IMR-90 (cell line): Measurements from ENCODE around the gene HSD3B1. TPM values are rescaled to one million over a fixed set of nuclear protein-coding genes. Genes with fewer than 3 reads are reported as not detected.

ENCODE experiments used
- ATAC-seq: fragments of 200-7000 bp; cut with Tn5 transposase; 2 replicates; pipeline ENCODE4 v1.9.1; 2020; ENCODE audit warnings: low read depth, mild to moderate bottlenecking, moderate library complexity
- BruUV-seq: library from RNA; stranded (reverse); fragments of 400-500 nt; replicated peaks from 2 replicates; lab custom pipeline; 2021; lab: Mats Ljungman, UMichigan
- CTCF ChIA-PET: fragments of 300-600 bp; formaldehyde crosslinking; extraction: SDS; loops from one replicate; lab custom pipeline; 2021; ENCODE audit warnings: antibody characterized with exemption; lab: Yijun Ruan, JAX
- POLR2A ChIA-PET: fragments of 300-600 bp; sonication (Branson Sonifier 250); formaldehyde crosslinking; loops from one replicate; lab custom pipeline; 2022; ENCODE audit warnings: antibody characterized with exemption; ENCODE audit not compliant: unreplicated experiment; lab: Charles Lee
- DNase-seq: peaks from one replicate; pipeline ENCODE4 v3.0.0; 2013
- H2AFZ ChIP-seq: replicated peaks from 2 replicates; pipeline ENCODE3; 2013; ENCODE audit warnings: low read length, mild to moderate bottlenecking; ENCODE audit not compliant: poor library complexity
- H2AK5ac ChIP-seq: 2 replicates; pipeline ENCODE4 v1.6.1; 2013; ENCODE audit warnings: low read depth, low read length, inconsistent platforms
- H2AK9ac ChIP-seq: replicated peaks from 2 replicates; pipeline ENCODE3; 2013; ENCODE audit warnings: mild to moderate bottlenecking, low read depth, low read length, moderate library complexity; ENCODE audit not compliant: poor library complexity
- H2BK120ac ChIP-seq: 2 replicates; pipeline ENCODE4 v1.6.1; 2013; ENCODE audit warnings: low read depth, low read length, inconsistent platforms
- H2BK15ac ChIP-seq: 3 replicates; pipeline ENCODE4 v1.6.1; 2013; ENCODE audit warnings: low read depth, low read length, inconsistent platforms
- H2BK20ac ChIP-seq: 2 replicates; pipeline ENCODE4 v1.6.1; 2013; ENCODE audit warnings: low read depth, mild to moderate bottlenecking, inconsistent platforms, low read length, moderate library complexity
- H2BK5ac ChIP-seq: 2 replicates; pipeline ENCODE4 v1.6.1; 2013; ENCODE audit warnings: mild to moderate bottlenecking, low read depth, low read length, inconsistent platforms; ENCODE audit not compliant: poor library complexity, severe bottlenecking
- H3K14ac ChIP-seq: replicated peaks from 2 replicates; pipeline ENCODE4 v1.6.1; 2013; ENCODE audit warnings: low read depth, low read length, inconsistent platforms
- H3K18ac ChIP-seq: 2 replicates; pipeline ENCODE4 v1.6.1; 2013; ENCODE audit warnings: low read depth, low read length, control low read depth
- H3K23ac ChIP-seq: 2 replicates; pipeline ENCODE4 v1.6.1; 2013; ENCODE audit warnings: low read depth, low read length, inconsistent platforms
- H3K27ac ChIP-seq: 2 replicates; pipeline ENCODE4 v1.5.1; 2013; ENCODE audit warnings: mild to moderate bottlenecking, control low read depth, low read length; ENCODE audit not compliant: insufficient read depth
- H3K27me3 ChIP-seq: 2 replicates; pipeline ENCODE4 v1.6.1; 2013; ENCODE audit warnings: low read length; ENCODE audit not compliant: control insufficient read depth, insufficient read depth
- H3K36me3 ChIP-seq: 2 replicates; pipeline ENCODE4 v1.6.1; 2013; ENCODE audit warnings: low read length, mixed read lengths; ENCODE audit not compliant: control insufficient read depth, insufficient read depth
- H3K4ac ChIP-seq: 2 replicates; pipeline ENCODE4 v1.6.1; 2013; ENCODE audit warnings: low read depth, low read length, inconsistent platforms
- H3K4me1 ChIP-seq: 2 replicates; pipeline ENCODE4 v1.6.1; 2013; ENCODE audit warnings: low read length, mixed read lengths; ENCODE audit not compliant: control insufficient read depth, insufficient read depth
- H3K4me2 ChIP-seq: 2 replicates; pipeline ENCODE4 v1.6.1; 2013; ENCODE audit warnings: low read depth, mild to moderate bottlenecking, control low read depth, low read length, moderate library complexity
- H3K4me3 ChIP-seq: 2 replicates; pipeline ENCODE4 v1.5.1; 2013; ENCODE audit warnings: low read depth, mild to moderate bottlenecking, control low read depth, low read length, moderate library complexity; ENCODE audit not compliant: insufficient read depth
- H3K56ac ChIP-seq: 2 replicates; pipeline ENCODE4 v1.6.1; 2013; ENCODE audit warnings: low read length, inconsistent platforms; ENCODE audit not compliant: insufficient read depth; ENCODE audit errors: extremely low read depth
- H3K79me1 ChIP-seq, 2 experiments: 2 replicates each; pipeline ENCODE4 v1.6.1; 2013; ENCODE audit warnings: low read length in 2 of 2, inconsistent platforms in 1 of 2, low read depth in 1 of 2
- H3K9ac ChIP-seq: 2 replicates; pipeline ENCODE4 v1.6.1; 2013; ENCODE audit warnings: low read depth, low read length, control low read depth
- H3K9me1 ChIP-seq: 2 replicates; pipeline ENCODE4 v1.6.1; 2013; ENCODE audit warnings: low read length, inconsistent platforms; ENCODE audit not compliant: insufficient read depth
- H3K9me3 ChIP-seq: 2 replicates; pipeline ENCODE4 v1.6.1; 2013; ENCODE audit warnings: low read length; ENCODE audit not compliant: control insufficient read depth, insufficient read depth
- H4K20me1 ChIP-seq: 2 replicates; pipeline ENCODE4 v1.6.1; 2013; ENCODE audit warnings: low read length, inconsistent platforms; ENCODE audit not compliant: insufficient read depth
- H4K5ac ChIP-seq: 2 replicates; pipeline ENCODE4 v1.6.1; 2013; ENCODE audit warnings: mild to moderate bottlenecking, low read depth, low read length, control low read depth
- H4K8ac ChIP-seq, 2 experiments: 2 replicates each; pipeline ENCODE4 v1.6.1; 2013; ENCODE audit warnings: low read depth in 2 of 2, low read length in 2 of 2, control low read depth in 1 of 2, inconsistent platforms in 1 of 2
- H4K91ac ChIP-seq: 2 replicates; pipeline ENCODE4 v1.6.1; 2013; ENCODE audit warnings: low read depth, low read length, inconsistent platforms; ENCODE audit not compliant: insufficient read depth
- BHLHE40 ChIP-seq: fragments of 150-350 bp; IDR thresholded peaks from 2 replicates; pipeline ENCODE4 v1.6.1; 2016; ENCODE audit warnings: mild to moderate bottlenecking, low read depth, low read length
- CHD1 ChIP-seq: IDR thresholded peaks from 2 replicates; pipeline ENCODE4 v1.6.1; 2012; ENCODE audit warnings: low read depth, low read length, improper control_type of control experiment
- FOS ChIP-seq: fragments of 150-350 bp; IDR thresholded peaks from 2 replicates; pipeline ENCODE4 v1.6.1; 2016; ENCODE audit warnings: low read depth, low read length
- NFE2L2 ChIP-seq: fragments of 150-350 bp; IDR thresholded peaks from 2 replicates; pipeline ENCODE4 v1.6.1; 2016; ENCODE audit warnings: low read depth, mild to moderate bottlenecking, low read length
- POLR2A ChIP-seq: IDR thresholded peaks from 2 replicates; pipeline ENCODE4 v1.6.1; 2012; ENCODE audit warnings: mild to moderate bottlenecking, low read depth, low read length
- RAD21 ChIP-seq: IDR thresholded peaks from 2 replicates; pipeline ENCODE4 v1.6.1; 2012; ENCODE audit warnings: low read length, improper control_type of control experiment
- RCOR1 ChIP-seq: IDR thresholded peaks from 2 replicates; pipeline ENCODE4 v1.6.1; 2012; ENCODE audit warnings: mild to moderate bottlenecking, low read length, improper control_type of control experiment; ENCODE audit not compliant: insufficient replicate concordance
- RFX5 ChIP-seq: IDR thresholded peaks from 2 replicates; pipeline ENCODE4 v1.8.0; 2012; ENCODE audit warnings: low read depth, mild to moderate bottlenecking, low read length, moderate library complexity
- SMC3 ChIP-seq: fragments of 150-350 bp; IDR thresholded peaks from 2 replicates; pipeline ENCODE4 v1.6.1; 2016; ENCODE audit warnings: low read depth, mild to moderate bottlenecking, antibody characterized with exemption, low read length, moderate library complexity
- WGBS, 2 experiments: methylation state at CpG; one replicate each; pipeline versions ENCODE4 v1.1.5 to v1.1.7; 2013; ENCODE audit warnings: missing lambda C conversion rate in 2 of 2; ENCODE audit not compliant: insufficient read length in 1 of 2; ENCODE audit errors: extremely low coverage in 2 of 2; 5-methylcytosine and 5-hydroxymethylcytosine counted together
- dilution Hi-C: fragments of 300-500 bp; cut with HindIII; formaldehyde crosslinking; loops from one replicate; pipeline ENCODE4 v1.14.3; 2018; ENCODE audit warnings: low sequenced_read_pairs; ENCODE audit not compliant: unreplicated experiment
- in situ Hi-C: fragments of 300-500 bp; cut with MboI; formaldehyde crosslinking; loops from 3 replicates; pipeline ENCODE4 v1.14.3; 2019; ENCODE audit warnings: low sequenced_read_pairs, inconsistent platforms, mixed read lengths
- intact Hi-C: fragments of 100-400 bp; cut with micrococcal nuclease; formaldehyde crosslinking; loops from 2 replicates; pipeline ENCODE4 v1.10.0; 2022
- polyA plus RNA-seq, 3 experiments: library from polyadenylated mRNA; depleted of rRNA; stranded (reverse); fragments of >200 nt; gene quantifications; 2 replicates each; pipeline ENCODE4 v1.2.3, GENCODE V29; 2012; ENCODE audit warnings: low replicate concordance in 1 of 3
- total RNA-seq: library from RNA; depleted of rRNA; stranded (reverse); fragments of >200 nt; gene quantifications from 2 replicates; pipeline ENCODE4 v1.2.3, GENCODE V29; 2012
- TF ChIP-seq, protein P1 (sequence below): conservative IDR thresholded peaks from 2 replicates; pipeline ENCODE4 v1.5.1; 2012; ENCODE audit warnings: mild to moderate bottlenecking, low read depth, low read length, improper control_type of control experiment
- TF ChIP-seq, protein P2 (sequence below): fragments of 150-350 bp; IDR thresholded peaks from 2 replicates; pipeline ENCODE4 v1.6.1; 2016; ENCODE audit warnings: low read depth, mild to moderate bottlenecking, low read length, moderate library complexity, borderline replicate concordance

HSD3B1 gene
- total and polyA plus RNA-seq, 2 of the 4 experiments (the other 2 are of a cell fraction), result not detected

- H3K14ac ChIP-seq, result no peak overlapping the region
- no peak overlapping the region for H2BK5ac ChIP-seq
- no peak overlapping the region for H2AK9ac ChIP-seq
- no peak overlapping the region for H2BK20ac ChIP-seq
- BruUV-seq, result no TSS peak
- no peak for DNase-seq
- H3K18ac ChIP-seq, result no peak overlapping the region
- no peak overlapping the region for H3K4ac ChIP-seq
- CTCF ChIA-PET, result no interaction called here
- H3K27me3 ChIP-seq, result no peaks in the 10 kb centered on the region
- H2BK120ac ChIP-seq, result no peak overlapping the region
- dilution Hi-C loops, result no loop called here
- no peaks in the 10 kb centered on the region for H3K36me3 ChIP-seq
- H2AFZ ChIP-seq, result no peak overlapping the region
- H4K8ac ChIP-seq, result no peak overlapping the region
- no peak overlapping the region for H4K5ac ChIP-seq
- POLR2A ChIA-PET, result no interaction called here
- H3K9me1 ChIP-seq, result no peaks in the 10 kb centered on the region
- no peak overlapping the region for H3K56ac ChIP-seq
- H3K27ac ChIP-seq, result no peak overlapping the region
- H2BK15ac ChIP-seq, result no peak overlapping the region
- no peak overlapping the region for H3K9ac ChIP-seq
- TF ChIP-seq NFE2L2, result no peak
- no peak for TF ChIP-seq CHD1
- TF ChIP-seq RCOR1, result no peak
- TF ChIP-seq FOS, result no peak
- no peak for TF ChIP-seq RFX5
- TF ChIP-seq BHLHE40, result no peak
- TF ChIP-seq, protein P1, sequence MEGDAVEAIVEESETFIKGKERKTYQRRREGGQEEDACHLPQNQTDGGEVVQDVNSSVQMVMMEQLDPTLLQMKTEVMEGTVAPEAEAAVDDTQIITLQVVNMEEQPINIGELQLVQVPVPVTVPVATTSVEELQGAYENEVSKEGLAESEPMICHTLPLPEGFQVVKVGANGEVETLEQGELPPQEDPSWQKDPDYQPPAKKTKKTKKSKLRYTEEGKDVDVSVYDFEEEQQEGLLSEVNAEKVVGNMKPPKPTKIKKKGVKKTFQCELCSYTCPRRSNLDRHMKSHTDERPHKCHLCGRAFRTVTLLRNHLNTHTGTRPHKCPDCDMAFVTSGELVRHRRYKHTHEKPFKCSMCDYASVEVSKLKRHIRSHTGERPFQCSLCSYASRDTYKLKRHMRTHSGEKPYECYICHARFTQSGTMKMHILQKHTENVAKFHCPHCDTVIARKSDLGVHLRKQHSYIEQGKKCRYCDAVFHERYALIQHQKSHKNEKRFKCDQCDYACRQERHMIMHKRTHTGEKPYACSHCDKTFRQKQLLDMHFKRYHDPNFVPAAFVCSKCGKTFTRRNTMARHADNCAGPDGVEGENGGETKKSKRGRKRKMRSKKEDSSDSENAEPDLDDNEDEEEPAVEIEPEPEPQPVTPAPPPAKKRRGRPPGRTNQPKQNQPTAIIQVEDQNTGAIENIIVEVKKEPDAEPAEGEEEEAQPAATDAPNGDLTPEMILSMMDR, result no peak
- TF ChIP-seq, protein P2, sequence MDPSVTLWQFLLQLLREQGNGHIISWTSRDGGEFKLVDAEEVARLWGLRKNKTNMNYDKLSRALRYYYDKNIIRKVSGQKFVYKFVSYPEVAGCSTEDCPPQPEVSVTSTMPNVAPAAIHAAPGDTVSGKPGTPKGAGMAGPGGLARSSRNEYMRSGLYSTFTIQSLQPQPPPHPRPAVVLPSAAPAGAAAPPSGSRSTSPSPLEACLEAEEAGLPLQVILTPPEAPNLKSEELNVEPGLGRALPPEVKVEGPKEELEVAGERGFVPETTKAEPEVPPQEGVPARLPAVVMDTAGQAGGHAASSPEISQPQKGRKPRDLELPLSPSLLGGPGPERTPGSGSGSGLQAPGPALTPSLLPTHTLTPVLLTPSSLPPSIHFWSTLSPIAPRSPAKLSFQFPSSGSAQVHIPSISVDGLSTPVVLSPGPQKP, result no peak
- no peak for TF ChIP-seq SMC3
- no peak for TF ChIP-seq RAD21
- TF ChIP-seq POLR2A, result no peak
- WGBS, 2 experiments, result no CpG with 5 or more reads among the region's 2 CpGs
- no peaks in the 10 kb centered on the region for H3K4me1 ChIP-seq
- in situ Hi-C loops, result no loop called here
- H4K20me1 ChIP-seq, result no peaks in the 10 kb centered on the region
- H3K23ac ChIP-seq, result no peak overlapping the region
- H4K91ac ChIP-seq, result no peak overlapping the region
- intact Hi-C loops, result no loop called here
- H3K4me2 ChIP-seq, result no peak overlapping the region
- H3K4me3 ChIP-seq, result no peak overlapping the region
- H3K79me1 ChIP-seq, result no peaks in the 10 kb centered on the region
- no peak overlapping the region for H2AK5ac ChIP-seq
- no peak for ATAC-seq
- H3K9me3 ChIP-seq, result no peaks in the 10 kb centered on the region
Measured at GRCh38 chr1:119466445-119466844, 40.6 kb upstream of the HSD3B1 start.
